ENCODE measurements around the gene BMPER.

DNA sequence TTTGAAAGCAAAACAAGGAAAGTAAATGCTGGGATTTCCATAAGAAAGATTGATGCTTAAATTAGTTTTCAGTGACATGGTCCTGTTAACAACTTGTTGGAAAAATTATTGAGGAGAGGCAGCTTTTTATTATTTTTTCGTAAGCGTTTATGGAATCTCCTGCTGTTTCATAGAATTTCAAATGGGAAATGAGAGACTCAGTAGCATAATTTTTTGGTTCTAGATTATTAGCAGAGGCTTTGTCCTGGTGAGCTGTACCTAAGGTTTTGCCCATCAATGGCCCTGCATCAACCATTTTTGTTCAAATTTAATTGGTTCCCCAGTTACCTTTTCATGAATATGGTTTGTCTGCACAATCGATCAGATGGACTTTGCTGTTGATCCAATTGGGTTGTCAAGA, 205.7 kb downstream of the BMPER start:
- TF ChIP-seq, protein P1, sequence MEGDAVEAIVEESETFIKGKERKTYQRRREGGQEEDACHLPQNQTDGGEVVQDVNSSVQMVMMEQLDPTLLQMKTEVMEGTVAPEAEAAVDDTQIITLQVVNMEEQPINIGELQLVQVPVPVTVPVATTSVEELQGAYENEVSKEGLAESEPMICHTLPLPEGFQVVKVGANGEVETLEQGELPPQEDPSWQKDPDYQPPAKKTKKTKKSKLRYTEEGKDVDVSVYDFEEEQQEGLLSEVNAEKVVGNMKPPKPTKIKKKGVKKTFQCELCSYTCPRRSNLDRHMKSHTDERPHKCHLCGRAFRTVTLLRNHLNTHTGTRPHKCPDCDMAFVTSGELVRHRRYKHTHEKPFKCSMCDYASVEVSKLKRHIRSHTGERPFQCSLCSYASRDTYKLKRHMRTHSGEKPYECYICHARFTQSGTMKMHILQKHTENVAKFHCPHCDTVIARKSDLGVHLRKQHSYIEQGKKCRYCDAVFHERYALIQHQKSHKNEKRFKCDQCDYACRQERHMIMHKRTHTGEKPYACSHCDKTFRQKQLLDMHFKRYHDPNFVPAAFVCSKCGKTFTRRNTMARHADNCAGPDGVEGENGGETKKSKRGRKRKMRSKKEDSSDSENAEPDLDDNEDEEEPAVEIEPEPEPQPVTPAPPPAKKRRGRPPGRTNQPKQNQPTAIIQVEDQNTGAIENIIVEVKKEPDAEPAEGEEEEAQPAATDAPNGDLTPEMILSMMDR (IDR thresholded peaks at IDR 0.05): no peak
- TF ChIP-seq POLR2A (IDR thresholded peaks at IDR 0.05): no peak

Data from thyroid gland (tissue), 4 donors.